ENCODE data around the gene CD3E. TPM values are rescaled to one million over a fixed set of nuclear protein-coding genes. Genes with fewer than 3 reads are reported as not detected.
A peak's percentile ranks its signal among the peaks of the same experiment; 100 is the strongest.

The CD3E gene
- total and polyA plus RNA-seq, 9 of the 15 experiments (the other 6 are each of a cell fraction or from before 2014, with no cell fraction given), result 0.07 to 0.62 (median 0.19) TPM; not detected in 5

- TF ChIP-seq SMAD1 (IDR thresholded peaks at IDR 0.05; ENCODE audit: low read depth, low read length, partially characterized antibody) (no peak), RCOR1 (IDR thresholded peaks at IDR 0.05; ENCODE audit: borderline replicate concordance in 1 of 2, low read depth in 2 of 2, low read length in 2 of 2) (peak in 1 of 2 experiments; percentile 89; a peak in 2 of 4 replicates), CBX3 (IDR thresholded peaks at IDR 0.05; ENCODE audit: borderline replicate concordance in 1 of 2, low read length in 2 of 2) (peak in 1 of 2 experiments; percentile 67; a peak in 1 of 3 replicates), SP1 (CRISPR knock-in tag; IDR thresholded peaks at IDR 0.05) (no peak), PHF21A (IDR thresholded peaks at IDR 0.05; ENCODE audit: borderline replicate concordance, low read depth) (no peak), HOMEZ (CRISPR knock-in tag; IDR thresholded peaks at IDR 0.05) (no peak), BRD9 (IDR thresholded peaks at IDR 0.05; ENCODE audit: low read depth, partially characterized antibody) (peak; percentile 58), MCM3 (IDR thresholded peaks at IDR 0.05) (no peak), ZNF140 (CRISPR knock-in tag; IDR thresholded peaks at IDR 0.05) (no peak), L3MBTL2 (IDR thresholded peaks at IDR 0.05) (peak; percentile 46; the same call in 1 of the 2 replicates), ZNF253 (CRISPR knock-in tag; conservative IDR thresholded peaks at IDR 0.05) (no peak), DPF2 (IDR thresholded peaks at IDR 0.05) (peak; percentile 89), ZNF384 (IDR thresholded peaks at IDR 0.05; ENCODE audit: low read depth, low read length) (no peak), MTA2 (IDR thresholded peaks at IDR 0.05; ENCODE audit: low read depth) (no peak), EP400 (IDR thresholded peaks at IDR 0.05) (peak; percentile 36; the same call in 1 of the 2 replicates)
These were observed 38.1 kb downstream of the CD3E start, which contains the start of gene CD3D (continued) for GRCh38 chr11:118342503-118343161.

Measured in K562 (cell line).